Activated T-cell treated with anti-CD3 and anti-CD28 coated beads, Interleukin-2, amount 50 U/mL, for 72 hours (primary cell): ENCODE measurements around the gene RAB22A. TPM values are rescaled to one million over a fixed set of nuclear protein-coding genes. Genes with fewer than 3 reads are reported as not detected.
A peak's percentile ranks its signal among the peaks of the same experiment; 100 is the strongest.

Experiments used
- ATAC-seq, 2 donors: fragments of 150-1000 bp; cut with Tn5 transposase; replicated peaks in 1 of 2; 2 replicates each; pipeline ENCODE4 v1.10.0; 2021; ENCODE audit warnings: moderate library complexity in 2 of 2, mild to moderate bottlenecking in 1 of 2
- DNase-seq, 2 donors: peaks; one replicate each; pipeline ENCODE4 v3.0.0; 2021 to 2022; ENCODE audit warnings: mixed read lengths in 1 of 2
- H3K27ac Mint-ChIP-seq: one replicate; pipeline ENCODE4 v1.8.0; 2022; ENCODE audit warnings: mild to moderate bottlenecking, moderate library complexity, mixed read lengths
- H3K27me3 Mint-ChIP-seq: one replicate; pipeline ENCODE4 v1.8.0; 2022; ENCODE audit warnings: low read depth, mixed read lengths
- H3K36me3 Mint-ChIP-seq, 2 donors: one replicate each; pipeline ENCODE4 v1.8.0; 2022; ENCODE audit warnings: mixed read lengths in 2 of 2, mild to moderate bottlenecking in 1 of 2; ENCODE audit not compliant: insufficient read depth in 2 of 2
- H3K4me1 Mint-ChIP-seq: one replicate; pipeline ENCODE4 v1.8.0; 2022; ENCODE audit warnings: low read depth, mixed read lengths
- H3K4me3 Mint-ChIP-seq, 2 donors: one replicate each; pipeline ENCODE4 v1.8.0; 2022; ENCODE audit warnings: mild to moderate bottlenecking in 2 of 2, mixed read lengths in 2 of 2, moderate library complexity in 2 of 2
- H3K9me3 Mint-ChIP-seq, 2 donors: one replicate each; pipeline ENCODE4 v1.8.0; 2022; ENCODE audit warnings: mixed read lengths in 2 of 2
- total RNA-seq, 2 donors: library from RNA; stranded (reverse); gene quantifications; one replicate each; pipeline ENCODE4 v1.2.3, GENCODE V29; 2022

Gene RAB22A
- total RNA-seq, 2 donors from 2014 or later: 12.3 to 13.2 TPM

- DNase-seq: no peak
- ATAC-seq: peak; percentile 43 to 48
- no peak overlapping the region for H3K27ac Mint-ChIP-seq
- H3K4me1 Mint-ChIP-seq: peaks cover 13% of the 10 kb centered on the region
- H3K9me3 Mint-ChIP-seq: no peaks in the 10 kb centered on the region
- no peak overlapping the region for H3K4me3 Mint-ChIP-seq
- H3K27me3 Mint-ChIP-seq: no peaks in the 10 kb centered on the region
- H3K36me3 Mint-ChIP-seq: peaks cover 0 to 8% of the 10 kb centered on the region in 2 donors
Observed at GRCh38 chr20:58286729-58287128, 22.8 kb upstream of the RAB22A start.

DNA sequence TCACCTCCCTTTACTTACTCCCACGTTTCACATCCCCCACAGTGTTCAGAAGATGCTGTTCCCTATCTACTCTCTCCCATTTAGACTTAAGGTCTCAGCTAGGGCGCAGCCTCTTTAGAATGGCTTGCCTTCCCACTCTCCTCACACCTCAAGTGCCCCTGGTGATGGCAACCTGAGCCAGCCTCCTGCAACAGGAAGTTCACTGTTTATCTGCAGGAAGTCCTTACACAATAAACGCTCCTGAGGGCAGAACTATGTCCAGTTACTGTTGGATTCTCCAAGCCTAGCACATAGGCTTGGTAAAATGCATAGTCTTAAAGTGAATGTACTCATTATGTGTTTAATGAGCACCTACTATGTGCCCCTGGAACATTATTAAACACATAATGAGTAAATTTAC is 21.9 kb upstream of the RAB22A start:
- DNase-seq: no peak
- peaks cover 13% of the 10 kb centered on the region for H3K4me1 Mint-ChIP-seq
- no peaks in the 10 kb centered on the region for H3K9me3 Mint-ChIP-seq
- H3K27ac Mint-ChIP-seq: no peak overlapping the region
- H3K36me3 Mint-ChIP-seq: peaks cover 0 to 8% of the 10 kb centered on the region in 2 donors
- ATAC-seq: no peak
- no peaks in the 10 kb centered on the region for H3K27me3 Mint-ChIP-seq
- H3K4me3 Mint-ChIP-seq: no peak overlapping the region

DNA sequence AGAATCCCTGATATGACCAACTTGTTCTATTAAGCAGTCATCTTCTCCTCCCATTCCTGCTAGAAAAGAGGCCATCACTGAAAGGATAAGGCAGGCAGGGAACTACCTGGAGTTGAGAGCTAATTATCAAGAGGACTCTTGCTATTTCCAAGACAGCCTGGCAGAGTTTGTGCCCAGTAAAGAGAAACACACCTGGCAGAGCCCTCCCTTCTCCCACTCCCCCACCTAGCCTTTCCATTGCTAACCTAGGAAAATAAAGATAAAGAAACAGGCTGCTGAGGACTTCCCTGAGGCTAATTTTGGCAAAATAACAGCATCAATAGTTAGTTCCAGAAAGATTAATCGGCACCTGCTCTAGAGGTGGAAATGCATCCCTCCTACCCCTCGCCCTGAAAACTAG is 20.4 kb upstream of the RAB22A start:
- H3K4me1 Mint-ChIP-seq: peaks cover 13% of the 10 kb centered on the region
- no peak overlapping the region for H3K4me3 Mint-ChIP-seq
- ATAC-seq (no peak), DNase-seq (no peak)
- no peaks in the 10 kb centered on the region for H3K27me3 Mint-ChIP-seq
- no peak overlapping the region for H3K27ac Mint-ChIP-seq
- H3K36me3 Mint-ChIP-seq: peaks cover 0 to 8% of the 10 kb centered on the region in 2 donors
- no peaks in the 10 kb centered on the region for H3K9me3 Mint-ChIP-seq

DNA sequence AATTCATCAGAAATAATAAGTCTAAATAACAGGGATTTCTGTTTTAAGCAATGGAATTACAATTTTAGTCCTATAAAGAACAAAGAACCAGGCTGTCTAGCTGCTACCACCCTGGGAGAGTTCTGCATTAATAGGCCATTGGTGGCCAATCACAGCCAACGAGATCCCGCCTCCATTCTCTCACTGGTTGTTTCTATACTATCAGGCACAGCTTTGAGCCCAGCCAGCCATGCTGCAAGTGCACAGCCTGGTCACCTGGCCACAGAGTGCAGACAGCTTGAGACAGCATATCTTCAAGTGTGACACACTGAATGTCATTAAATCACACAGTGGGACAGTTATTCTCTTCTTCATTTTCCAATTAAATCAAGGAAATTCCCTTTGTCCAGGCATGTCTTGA is 16.1 kb upstream of the RAB22A start:
- H3K9me3 Mint-ChIP-seq: no peaks in the 10 kb centered on the region
- no peak overlapping the region for H3K4me3 Mint-ChIP-seq
- peaks cover 15% of the 10 kb centered on the region for H3K4me1 Mint-ChIP-seq
- peaks cover 0 to 3% of the 10 kb centered on the region in 2 donors for H3K36me3 Mint-ChIP-seq
- DNase-seq (no peak), ATAC-seq (no peak)
- no peak overlapping the region for H3K27ac Mint-ChIP-seq
- H3K27me3 Mint-ChIP-seq: no peaks in the 10 kb centered on the region

DNA sequence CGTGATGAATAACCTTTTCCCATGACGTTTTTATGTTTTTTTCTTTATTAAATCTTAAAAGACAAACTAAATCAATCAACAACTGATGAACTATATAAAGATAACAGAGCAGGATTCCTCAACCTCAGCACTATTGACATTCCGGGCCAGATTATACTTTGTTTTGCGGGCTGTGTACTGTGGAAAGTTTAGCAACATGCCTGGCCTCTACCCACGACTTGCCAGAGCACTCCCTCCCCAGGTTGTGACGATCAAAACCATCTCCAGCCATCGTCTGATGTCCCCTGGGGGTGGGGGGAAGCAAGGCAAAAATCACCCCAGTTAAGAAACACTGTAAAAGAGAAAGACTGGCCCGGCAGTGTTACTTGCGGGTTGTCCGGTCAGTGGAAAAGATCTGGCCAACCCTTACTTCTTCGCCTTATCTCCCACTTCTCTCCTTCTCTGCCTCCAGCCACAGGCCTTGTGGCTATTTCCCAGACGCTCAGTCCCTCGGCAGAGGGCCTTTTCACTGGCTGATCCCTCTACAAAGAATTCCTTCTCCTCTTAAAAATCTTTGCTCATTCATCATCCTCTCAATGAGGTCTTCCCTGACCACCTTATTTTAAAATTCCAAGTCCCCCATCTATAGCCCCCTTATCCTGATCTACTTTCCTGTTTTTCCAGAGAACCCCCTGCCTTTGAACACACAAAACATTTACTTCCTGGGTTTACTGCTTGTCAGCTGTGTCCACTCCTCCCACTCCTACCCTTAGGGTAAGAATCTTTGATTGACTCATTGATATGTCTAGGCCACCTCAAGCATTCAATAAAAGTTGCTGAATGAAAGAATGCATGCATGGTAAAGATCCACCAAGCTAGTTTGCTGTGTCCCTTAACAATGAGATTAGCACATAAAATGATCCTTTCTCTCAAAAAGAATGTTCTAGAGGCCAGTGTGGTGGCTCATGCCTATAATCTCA is 14.7 kb upstream of the RAB22A start:
- no peak overlapping the region for H3K4me3 Mint-ChIP-seq
- no peak overlapping the region for H3K27ac Mint-ChIP-seq
- DNase-seq (no peak), ATAC-seq (no peak)
- peaks cover 15% of the 10 kb centered on the region for H3K4me1 Mint-ChIP-seq
- H3K9me3 Mint-ChIP-seq: no peaks in the 10 kb centered on the region
- peaks cover 0 to 3% of the 10 kb centered on the region in 2 donors for H3K36me3 Mint-ChIP-seq
- H3K27me3 Mint-ChIP-seq: no peaks in the 10 kb centered on the region

- Mint-ChIP-seq H3K4me3 (no peak overlapping the region), H3K27me3 (no peaks in the 10 kb centered on the region), H3K4me1 (peaks cover 15% of the 10 kb centered on the region), H3K27ac (no peak overlapping the region), H3K9me3 (no peaks in the 10 kb centered on the region), H3K36me3 (peaks cover 0 to 5% of the 10 kb centered on the region in 2 donors)
- no peak for ATAC-seq
- DNase-seq: no peak
Observed at GRCh38 chr20:58296051-58296837, 13.3 kb upstream of the RAB22A start.

GRCh38 chr20:58297394-58297793 is 12.1 kb upstream of the RAB22A start:
- Mint-ChIP-seq H3K36me3 (peaks cover 0 to 2% of the 10 kb centered on the region in 2 donors), H3K27ac (no peak overlapping the region), H3K4me1 (peaks cover 15% of the 10 kb centered on the region), H3K9me3 (no peaks in the 10 kb centered on the region), H3K4me3 (no peak overlapping the region), H3K27me3 (no peaks in the 10 kb centered on the region)
- no peak for DNase-seq
- ATAC-seq: no peak

DNA sequence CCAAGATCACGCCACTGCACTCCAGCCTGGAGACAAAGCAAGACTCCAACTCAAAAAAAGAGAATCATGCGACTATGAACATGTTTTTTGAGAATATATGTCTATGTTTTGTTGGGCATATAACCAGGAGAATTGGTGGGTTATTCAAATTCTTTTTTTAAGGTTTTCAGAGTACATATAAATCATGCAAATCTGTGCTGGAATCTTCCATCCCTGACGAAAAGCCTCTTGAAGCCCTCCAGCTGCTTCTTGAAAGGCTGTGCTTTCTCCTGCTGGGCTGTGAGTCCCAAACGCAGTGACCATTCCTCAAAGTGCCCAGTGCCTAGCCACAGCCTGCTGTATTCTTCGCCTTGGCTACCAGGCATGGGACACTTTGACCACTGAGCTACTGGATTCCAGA is 9.2 kb upstream of the RAB22A start:
- Mint-ChIP-seq H3K4me1 (peaks cover 22% of the 10 kb centered on the region), H3K9me3 (no peaks in the 10 kb centered on the region), H3K4me3 (no peak overlapping the region), H3K27ac (no peak overlapping the region), H3K36me3 (peaks cover 2 to 4% of the 10 kb centered on the region in 2 donors), H3K27me3 (no peaks in the 10 kb centered on the region)
- ATAC-seq (no peak), DNase-seq (no peak)

- DNase-seq (no peak), ATAC-seq (no peak)
- Mint-ChIP-seq H3K27ac (peak overlapping the region; percentile 62), H3K36me3 (peaks cover 2 to 4% of the 10 kb centered on the region in 2 donors), H3K4me1 (peaks cover 47% of the 10 kb centered on the region), H3K4me3 (no peak overlapping the region), H3K9me3 (no peaks in the 10 kb centered on the region), H3K27me3 (no peaks in the 10 kb centered on the region)
Observed at GRCh38 chr20:58303547-58303946, 6.0 kb upstream of the RAB22A start.

DNA sequence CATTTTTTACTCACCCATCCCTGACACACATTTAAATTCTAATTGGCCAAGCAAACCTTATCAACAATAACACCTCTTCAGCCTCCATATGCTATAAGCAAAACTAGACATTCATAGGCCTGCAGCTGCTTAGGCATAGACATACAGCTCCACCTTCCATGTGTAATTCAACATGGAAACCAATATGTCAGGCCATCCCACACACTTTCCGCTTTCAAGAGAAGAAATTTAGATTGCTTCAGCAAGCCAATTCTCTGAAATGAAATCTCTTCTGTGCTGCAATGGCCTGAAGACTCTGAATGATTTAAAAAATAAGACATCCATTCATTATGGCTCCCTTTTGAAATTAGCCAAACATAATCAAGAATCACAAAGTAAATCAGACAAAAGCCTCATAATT is 4.5 kb upstream of the RAB22A start:
- Mint-ChIP-seq H3K4me3 (peak overlapping the region in 1 of 2 donors; percentile 56), H3K36me3 (peaks cover 2 to 4% of the 10 kb centered on the region in 2 donors), H3K9me3 (no peaks in the 10 kb centered on the region), H3K4me1 (peaks cover 48% of the 10 kb centered on the region), H3K27ac (peak overlapping the region; percentile 29), H3K27me3 (no peaks in the 10 kb centered on the region)
- no peak for DNase-seq
- no peak for ATAC-seq

DNA sequence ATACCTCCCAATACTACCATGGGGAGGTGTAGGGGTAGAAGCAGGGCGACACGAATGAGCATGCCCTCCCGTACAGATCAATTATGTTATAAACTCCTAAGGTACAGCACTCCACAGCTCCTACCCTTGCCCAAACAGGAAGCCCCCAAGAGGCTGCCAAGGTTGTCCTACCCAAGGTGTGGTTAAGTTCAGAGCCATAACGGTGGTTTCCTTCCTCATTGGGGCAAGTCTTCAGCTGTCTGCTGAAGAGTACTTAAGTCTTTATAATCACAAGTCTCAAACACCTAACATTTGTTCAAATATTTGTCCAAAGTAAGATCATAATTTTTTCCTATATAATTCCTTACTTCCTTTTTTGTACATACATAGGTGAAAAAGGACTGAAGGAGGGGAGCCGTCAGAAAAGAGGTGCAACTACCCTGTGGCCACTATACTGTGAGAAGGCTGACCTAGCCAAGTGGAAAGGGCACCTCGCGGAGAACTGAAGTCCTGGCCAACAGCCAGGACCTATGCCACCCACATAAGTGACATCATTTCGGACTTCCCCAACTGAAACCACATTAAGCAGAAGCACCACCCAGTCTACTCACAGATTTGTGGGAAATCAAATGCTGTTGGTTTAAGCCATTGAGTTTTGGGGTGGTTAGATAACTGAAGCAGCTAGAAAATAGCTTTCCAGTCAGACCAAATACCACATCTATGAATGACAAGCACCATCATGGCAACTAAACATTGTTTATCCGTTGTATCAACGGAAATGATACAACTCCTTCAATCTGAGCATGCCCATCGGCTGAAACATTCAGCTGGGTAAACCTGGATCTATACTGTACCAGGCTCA is 2.9 kb upstream of the RAB22A start:
- Mint-ChIP-seq H3K4me3 (peak overlapping the region; percentile 82 to 86), H3K4me1 (peaks cover 58% of the 10 kb centered on the region), H3K9me3 (no peaks in the 10 kb centered on the region), H3K27me3 (no peaks in the 10 kb centered on the region), H3K36me3 (peaks cover 0 to 4% of the 10 kb centered on the region in 2 donors), H3K27ac (peak overlapping the region; percentile 94)
- peak; percentile 77 to 81 for DNase-seq
- ATAC-seq: peak; percentile 86 to 87

GRCh38 chr20:58307270-58307669 is 2.2 kb upstream of the RAB22A start:
- DNase-seq: no peak
- Mint-ChIP-seq H3K36me3 (peaks cover 0 to 4% of the 10 kb centered on the region in 2 donors), H3K27me3 (no peaks in the 10 kb centered on the region), H3K4me3 (peak overlapping the region; percentile 82 to 86), H3K27ac (peak overlapping the region; percentile 94), H3K4me1 (peaks cover 64% of the 10 kb centered on the region), H3K9me3 (no peaks in the 10 kb centered on the region)
- peak in 1 of 2 donors; percentile 0 for ATAC-seq
